GM23248 (cell line): ENCODE data around the gene CCNY. TPM values are rescaled to one million over a fixed set of nuclear protein-coding genes. Genes with fewer than 3 reads are reported as not detected.

ENCODE experiments used
- DNase-seq: peaks from one replicate; pipeline ENCODE4 v3.0.0-alpha.2; 2015
- H2AFZ ChIP-seq: fragments of 200-600 bp; sonication (generic); 2 replicates; pipeline ENCODE4 v1.6.1; 2016; ENCODE audit warnings: antibody characterized with exemption
- H3F3A ChIP-seq: fragments of 200-600 bp; sonication (generic); 2 replicates; pipeline ENCODE4 v1.6.1; 2016; ENCODE audit warnings: mild to moderate bottlenecking, antibody characterized with exemption, mixed run types; ENCODE audit not compliant: insufficient read depth
- H3K27ac ChIP-seq: fragments of 200-600 bp; sonication (generic); 2 replicates; pipeline ENCODE4 v1.5.1; 2016; ENCODE audit warnings: mild to moderate bottlenecking
- H3K27me3 ChIP-seq: fragments of 200-600 bp; sonication (generic); replicated peaks from 2 replicates; pipeline ENCODE4 v1.6.1; 2016; ENCODE audit warnings: mild to moderate bottlenecking; ENCODE audit not compliant: insufficient read depth
- H3K36me3 ChIP-seq: fragments of 200-600 bp; sonication (generic); 2 replicates; pipeline ENCODE4 v1.6.1; 2016; ENCODE audit warnings: low read depth, mild to moderate bottlenecking
- H3K4me1 ChIP-seq: fragments of 200-600 bp; sonication (generic); 2 replicates; pipeline ENCODE4 v1.6.1; 2016; ENCODE audit warnings: mild to moderate bottlenecking; ENCODE audit not compliant: insufficient read depth
- H3K4me2 ChIP-seq: fragments of 200-600 bp; sonication (generic); one replicate; pipeline ENCODE4 v1.6.1; 2016; ENCODE audit warnings: mild to moderate bottlenecking; ENCODE audit not compliant: unreplicated experiment
- H3K4me3 ChIP-seq: fragments of 200-600 bp; sonication (generic); 2 replicates; pipeline ENCODE4 v1.5.1; 2016; ENCODE audit warnings: mild to moderate bottlenecking
- H3K79me2 ChIP-seq: fragments of 200-600 bp; sonication (generic); 2 replicates; pipeline ENCODE4 v1.6.1; 2016; ENCODE audit warnings: mild to moderate bottlenecking; ENCODE audit not compliant: insufficient read depth
- H3K9ac ChIP-seq: fragments of 200-600 bp; sonication (generic); 2 replicates; pipeline ENCODE4 v1.6.1; 2016; ENCODE audit warnings: mild to moderate bottlenecking
- H3K9me2 ChIP-seq: fragments of 200-600 bp; sonication (generic); 2 replicates; pipeline ENCODE4 v1.6.1; 2016; ENCODE audit warnings: mixed run types, mild to moderate bottlenecking, moderate library complexity; ENCODE audit not compliant: insufficient read depth
- H3K9me3 ChIP-seq: fragments of 200-600 bp; sonication (generic); one replicate; pipeline ENCODE4 v1.6.1; 2017; ENCODE audit warnings: low read depth
- H4K20me1 ChIP-seq: fragments of 200-600 bp; sonication (generic); 2 replicates; pipeline ENCODE4 v1.6.0; 2016; ENCODE audit not compliant: insufficient read depth
- EZH2 ChIP-seq: fragments of 200-600 bp; sonication (generic); IDR thresholded peaks from 2 replicates; pipeline ENCODE4 v1.6.1; 2018; ENCODE audit warnings: antibody characterized with exemption, mild to moderate bottlenecking; ENCODE audit not compliant: insufficient read depth, poor library complexity, severe bottlenecking
- EZH2phosphoT487 ChIP-seq: fragments of 200-600 bp; sonication (generic); IDR thresholded peaks from 2 replicates; pipeline ENCODE4 v1.6.1; 2018; ENCODE audit warnings: antibody characterized with exemption, moderate library complexity, mild to moderate bottlenecking, low read depth; ENCODE audit not compliant: insufficient read depth
- WGBS, 2 experiments: methylation state at CpG; one replicate each; pipeline ENCODE4 v1.1.6; 2015 to 2017; ENCODE audit warnings: low lambda C conversion rate in 2 of 2, low coverage in 1 of 2; ENCODE audit errors: missing lambda C conversion rate in 2 of 2; 5-methylcytosine and 5-hydroxymethylcytosine counted together
- in situ Hi-C: fragments of 300-500 bp; cut with MboI; formaldehyde crosslinking; loops from 2 replicates; pipeline ENCODE4 v1.15.0; 2020
- polyA plus RNA-seq: library from polyadenylated mRNA; unstranded; fragments of >200 nt; fragmentation: Nextera tagmentation; extraction: Ambion mirVana; gene quantifications from 2 replicates; pipeline ENCODE4 v1.2.1, GENCODE V29; 2016
- total RNA-seq: library from RNA; depleted of rRNA; stranded (reverse); fragments of >200 nt; shearing (Covaris generic); gene quantifications from 2 replicates; pipeline ENCODE4 v1.2.3, GENCODE V29; 2014

The CCNY gene
- total and polyA plus RNA-seq, 2 experiments from 2014 or later: 12.8 to 70.4 TPM

- Histone ChIP-seq H3K9me2 (no peaks in the 10 kb centered on the region), H3K4me3 (no peak overlapping the region), H3K4me2 (no peak overlapping the region), H3K27ac (no peak overlapping the region), H3K4me1 (peaks cover 22% of the 10 kb centered on the region), H3K9ac (no peak overlapping the region), H3F3A (0 out of 2 replicates have a peak, but pooled peaks cover 6% of the 10 kb centered on the region), H3K36me3 (no peaks in the 10 kb centered on the region), H3K27me3 (no peaks in the 10 kb centered on the region), H4K20me1 (peaks cover 16% of the 10 kb centered on the region; the same call in 1 of the 2 replicates), H3K79me2 (peaks cover 100% of the 10 kb centered on the region), H3K9me3 (no peaks in the 10 kb centered on the region), H2AFZ (no peak overlapping the region)
- 93 to 97% methylated on average over 5 of the region's 5 CpGs for WGBS, 2 experiments
- no peak for DNase-seq
- in situ Hi-C loops: no loop called here
- TF ChIP-seq EZH2phosphoT487 (no peak), EZH2 (no peak)
Measured at GRCh38 chr10:35462491-35462934, 126.2 kb downstream of the CCNY start.

- no peaks in the 10 kb centered on the region for H3K36me3 ChIP-seq
- WGBS, 2 experiments: 28 to 34% methylated on average over 3 of the region's 3 CpGs
- no peak overlapping the region for H3K4me3 ChIP-seq
- H3K9me3 ChIP-seq: no peaks in the 10 kb centered on the region
- H2AFZ ChIP-seq: no peak overlapping the region
- no peak for DNase-seq
- peaks cover 25% of the 10 kb centered on the region for H3K4me1 ChIP-seq
- no peaks in the 10 kb centered on the region for H3K27me3 ChIP-seq
- H3F3A ChIP-seq: 0 out of 2 replicates have a peak, but pooled peaks cover 6% of the 10 kb centered on the region
- TF ChIP-seq EZH2phosphoT487 (no peak), EZH2 (no peak)
- no peaks in the 10 kb centered on the region for H3K9me2 ChIP-seq
- peaks cover 16% of the 10 kb centered on the region; the same call in 1 of the 2 replicates for H4K20me1 ChIP-seq
- peaks cover 100% of the 10 kb centered on the region for H3K79me2 ChIP-seq
- H3K9ac ChIP-seq: no peak overlapping the region
- H3K27ac ChIP-seq: no peak overlapping the region
- no peak overlapping the region for H3K4me2 ChIP-seq
- in situ Hi-C loops: no loop called here
Measured at GRCh38 chr10:35463105-35463867, 127.0 kb downstream of the CCNY start.

- no peaks in the 10 kb centered on the region for H3K36me3 ChIP-seq
- no peaks in the 10 kb centered on the region for H3K9me2 ChIP-seq
- DNase-seq: no peak
- no peaks in the 10 kb centered on the region for H3K9me3 ChIP-seq
- H3K27ac ChIP-seq: no peak overlapping the region
- TF ChIP-seq EZH2: no peak
- TF ChIP-seq EZH2phosphoT487: no peak
- H3K79me2 ChIP-seq: peaks cover 100% of the 10 kb centered on the region
- WGBS, 2 experiments: 89 to 93% methylated on average over 3 of the region's 3 CpGs
- peaks cover 16% of the 10 kb centered on the region; the same call in 1 of the 2 replicates for H4K20me1 ChIP-seq
- peaks cover 25% of the 10 kb centered on the region for H3K4me1 ChIP-seq
- no peak overlapping the region for H2AFZ ChIP-seq
- H3K9ac ChIP-seq: no peak overlapping the region
- H3F3A ChIP-seq: 0 out of 2 replicates have a peak, but pooled peaks cover 6% of the 10 kb centered on the region
- no peak overlapping the region for H3K4me3 ChIP-seq
- no peak overlapping the region for H3K4me2 ChIP-seq
- in situ Hi-C loops: no loop called here
- no peaks in the 10 kb centered on the region for H3K27me3 ChIP-seq
Measured at GRCh38 chr10:35463878-35464277, 127.6 kb downstream of the CCNY start.

- Histone ChIP-seq H3K4me1 (peaks cover 25% of the 10 kb centered on the region), H3K9me3 (no peaks in the 10 kb centered on the region), H3K36me3 (no peaks in the 10 kb centered on the region), H3K4me2 (peak overlapping the region; percentile 12), H3K9me2 (no peaks in the 10 kb centered on the region), H3K9ac (no peak overlapping the region), H3K27me3 (no peaks in the 10 kb centered on the region), H4K20me1 (peaks cover 16% of the 10 kb centered on the region; the same call in 1 of the 2 replicates), H3K27ac (no peak overlapping the region), H3F3A (0 out of 2 replicates have a peak, but pooled peaks cover 6% of the 10 kb centered on the region), H3K79me2 (peaks cover 100% of the 10 kb centered on the region), H2AFZ (no peak overlapping the region), H3K4me3 (no peak overlapping the region)
- WGBS, 2 experiments: 83 to 84% methylated on average over 11 of the region's 11 CpGs
- peak; percentile 70 for DNase-seq
- TF ChIP-seq EZH2phosphoT487 (no peak), EZH2 (no peak)
- in situ Hi-C loops: no loop called here
Measured at GRCh38 chr10:35464825-35465456, 128.6 kb downstream of the CCNY start.
